GM12878 (cell line): ENCODE measurements around the gene MSH6. TPM values are rescaled to one million over a fixed set of nuclear protein-coding genes. Genes with fewer than 3 reads are reported as not detected.

Experiments
- ATAC-seq: fragments of 200-7000 bp; cut with Tn5 transposase; 3 replicates; pipeline ENCODE4 v1.9.1; 2020; ENCODE audit warnings: mild to moderate bottlenecking, moderate library complexity
- BruUV-seq: library from RNA; stranded (reverse); fragments of 400-500 nt; replicated peaks from 2 replicates; lab custom pipeline; 2021; lab: Mats Ljungman, UMichigan
- CTCF ChIA-PET: fragments of 300-600 bp; sonication (Branson Sonifier 250); formaldehyde crosslinking; extraction: SDS; loops from one replicate; lab custom pipeline; 2021; ENCODE audit warnings: inconsistent platforms; lab: Yijun Ruan, JAX
- POLR2A ChIA-PET: fragments of 350-600 bp; formaldehyde crosslinking; extraction: SDS; loops from one replicate; lab custom pipeline; 2021; ENCODE audit warnings: inconsistent platforms; lab: Charles Lee
- RAD21 ChIA-PET: fragments of 300-600 bp; sonication (Branson Sonifier 250); formaldehyde crosslinking; loops from one replicate; lab custom pipeline; 2023; ENCODE audit warnings: antibody characterized with exemption; ENCODE audit not compliant: unreplicated experiment; lab: Charles Lee
- SMC1A ChIA-PET: fragments of 300-600 bp; sonication (Branson Sonifier 250); formaldehyde crosslinking; loops from one replicate; lab custom pipeline; 2023; ENCODE audit not compliant: unreplicated experiment, uncharacterized antibody; lab: Charles Lee
- DNase-seq: peaks from one replicate; pipeline ENCODE4 v3.0.0-alpha.2; 2011; ENCODE audit warnings: low read depth, low spot score
- FAIRE-seq: peaks from 3 replicates; lab custom pipeline; 2011; peaks lifted over from hg19 to GRCh38; lab: Jason Lieb, UNC
- H2AFZ ChIP-seq: 2 replicates; pipeline ENCODE4 v1.6.0; 2011; ENCODE audit warnings: low read depth, low read length, control low read depth; ENCODE audit not compliant: control insufficient read depth
- H3K27ac ChIP-seq: 2 replicates; pipeline ENCODE4 v1.5.1; 2011; ENCODE audit warnings: control low read depth; ENCODE audit not compliant: control insufficient read depth, insufficient read depth
- H3K27me3 ChIP-seq, 2 experiments: replicated peaks in 1 of 2; 2 replicates each; pipeline versions ENCODE4 v1.6.0 to v1.6.1; 2011; ENCODE audit warnings: low read length in 1 of 2; ENCODE audit not compliant: control insufficient read depth in 2 of 2, insufficient read depth in 2 of 2
- H3K36me3 ChIP-seq, 2 experiments: 2 replicates each; pipeline ENCODE4 v1.5.1; 2011; ENCODE audit warnings: low read length in 1 of 2; ENCODE audit not compliant: control insufficient read depth in 2 of 2, insufficient read depth in 2 of 2
- H3K4me1 ChIP-seq: 2 replicates; pipeline ENCODE4 v1.6.1; 2011; ENCODE audit warnings: mild to moderate bottlenecking, low read length, moderate library complexity, mixed read lengths; ENCODE audit not compliant: control insufficient read depth, insufficient read depth
- H3K4me2 ChIP-seq: 2 replicates; pipeline ENCODE4 v1.6.0; 2011; ENCODE audit warnings: control low read depth; ENCODE audit not compliant: control insufficient read depth, insufficient read depth
- H3K4me3 ChIP-seq: fragments of 200-600 bp; sonication (generic); 2 replicates; pipeline ENCODE4 v1.5.1; 2016
- H3K79me2 ChIP-seq: 2 replicates; pipeline ENCODE4 v1.6.0; 2011; ENCODE audit warnings: low read length; ENCODE audit not compliant: control insufficient read depth, insufficient read depth
- H3K9ac ChIP-seq: 2 replicates; pipeline ENCODE4 v1.8.0; 2011; ENCODE audit warnings: low read length, control low read depth, mixed read lengths; ENCODE audit not compliant: control insufficient read depth, insufficient read depth
- H3K9me3 ChIP-seq: replicated peaks from 3 replicates; pipeline ENCODE4 v1.5.1; 2011; ENCODE audit warnings: mild to moderate bottlenecking, low read length; ENCODE audit not compliant: control insufficient read depth, insufficient read depth
- H4K20me1 ChIP-seq: 2 replicates; pipeline ENCODE4 v1.6.0; 2011; ENCODE audit not compliant: control insufficient read depth, insufficient read depth
- ATF7 ChIP-seq: fragments of 450-650 bp; IDR thresholded peaks from 2 replicates; pipeline ENCODE4 v1.6.1; 2016; ENCODE audit warnings: low read depth, mild to moderate bottlenecking
- CBX3 ChIP-seq: fragments of 200-600 bp; sonication (generic); IDR thresholded peaks from 2 replicates; pipeline ENCODE4 v1.6.1; 2016; ENCODE audit warnings: low read depth, borderline replicate concordance
- E2F4 ChIP-seq: IDR thresholded peaks from 2 replicates; pipeline ENCODE4 v1.6.1; 2012; ENCODE audit warnings: low read depth, low read length, improper control_type of control experiment
- GATAD2B ChIP-seq: fragments of 450-650 bp; conservative IDR thresholded peaks from 2 replicates; pipeline ENCODE4 v1.6.1; 2017; ENCODE audit warnings: low read depth, mild to moderate bottlenecking, moderate library complexity
- HSF1 ChIP-seq: fragments of 150-350 bp; IDR thresholded peaks from 2 replicates; pipeline ENCODE4 v1.6.1; 2014; ENCODE audit warnings: mild to moderate bottlenecking, low read depth, low read length
- MXI1 ChIP-seq: fragments of 150-350 bp; IDR thresholded peaks from 2 replicates; pipeline ENCODE4 v1.6.1; 2011; ENCODE audit warnings: low read depth, mild to moderate bottlenecking, inconsistent platforms, low read length, improper control_type of control experiment
- NFIC ChIP-seq: IDR thresholded peaks from 2 replicates; pipeline ENCODE4 v1.6.1; 2012; ENCODE audit warnings: low read depth, mild to moderate bottlenecking, inconsistent platforms, low read length, moderate library complexity
- POU2F2 ChIP-seq: IDR thresholded peaks from 3 replicates; pipeline ENCODE4 v1.6.1; 2011; ENCODE audit warnings: low read depth, mild to moderate bottlenecking, low read length, borderline replicate concordance
- SMC3 ChIP-seq: IDR thresholded peaks from 2 replicates; pipeline ENCODE4 v1.6.1; 2011; ENCODE audit warnings: low read length, improper control_type of control experiment, borderline replicate concordance
- STAT1 ChIP-seq: fragments of 450-650 bp; conservative IDR thresholded peaks from 2 replicates; pipeline ENCODE4 v1.6.1; 2014; ENCODE audit warnings: antibody characterized with exemption, mild to moderate bottlenecking
- SUZ12 ChIP-seq: fragments of 200-600 bp; sonication (generic); IDR thresholded peaks from one replicate; pipeline ENCODE4 v1.6.1; 2018; ENCODE audit warnings: antibody characterized with exemption, mild to moderate bottlenecking; ENCODE audit not compliant: unreplicated experiment
- TBL1XR1 ChIP-seq: IDR thresholded peaks from 2 replicates; pipeline ENCODE4 v1.6.1; 2012; ENCODE audit warnings: low read depth, low read length, improper control_type of control experiment
- ZBED1 ChIP-seq: IDR thresholded peaks from 2 replicates; pipeline ENCODE4 v1.6.1; 2016; ENCODE audit warnings: borderline replicate concordance
- WGBS: methylation state at CpG from one replicate; pipeline ENCODE4 v1.1.6; 2016; ENCODE audit warnings: low lambda C conversion rate; ENCODE audit not compliant: insufficient replicate concordance, insufficient coverage; ENCODE audit errors: missing lambda C conversion rate; 5-methylcytosine and 5-hydroxymethylcytosine counted together
- in situ Hi-C: fragments of 300-500 bp; cut with MboI; formaldehyde crosslinking; loops from 9 replicates; pipeline ENCODE4 v1.14.3; 2018; ENCODE audit warnings: mixed read lengths
- intact Hi-C: fragments of 100-400 bp; cut with micrococcal nuclease; formaldehyde crosslinking; loops from one replicate; pipeline ENCODE4 v1.14.2; 2022; ENCODE audit not compliant: unreplicated experiment
- polyA plus RNA-seq, 11 experiments: library from polyadenylated mRNA; depleted of rRNA in 4 of 11; unstranded in 6 of 11; stranded (reverse) in 5 of 11; fragments of >200 nt; fragmentation: Nextera tagmentation in 4 of 11; fragmentation: Illumina TruSeq in 1 of 11; extraction: Ambion mirVana in 4 of 11; extraction: Trizol in 1 of 11; gene quantifications; 1 replicate in 1 of 11; 2 replicates in 10 of 11; pipeline versions ENCODE4 v1.2.1 to v1.2.3, GENCODE V29; 2011 to 2016; ENCODE audit warnings: inconsistent platforms in 2 of 11, missing spikeins in 2 of 11, low read depth in 1 of 11
- total RNA-seq, 4 experiments: library from RNA; depleted of rRNA in 3 of 4; stranded (reverse); fragments of >200 nt in 3 of 4; fragmentation: Illumina TruSeq in 1 of 4; extraction: Trizol in 1 of 4; gene quantifications; 2 replicates each; pipeline versions ENCODE4 v1.2.1 to v1.2.3, GENCODE V29; 2013 to 2021
- TF ChIP-seq, protein P1 (sequence below): IDR thresholded peaks from 2 replicates; pipeline ENCODE4 v1.6.1; 2012; ENCODE audit warnings: low read depth, low read length, improper control_type of control experiment

Gene MSH6
- total and polyA plus RNA-seq, 10 of the 15 experiments (the other 5 are each of a cell fraction or from before 2014, with no cell fraction given), result 12.4 to 108 (median 67.4) TPM

DNA sequence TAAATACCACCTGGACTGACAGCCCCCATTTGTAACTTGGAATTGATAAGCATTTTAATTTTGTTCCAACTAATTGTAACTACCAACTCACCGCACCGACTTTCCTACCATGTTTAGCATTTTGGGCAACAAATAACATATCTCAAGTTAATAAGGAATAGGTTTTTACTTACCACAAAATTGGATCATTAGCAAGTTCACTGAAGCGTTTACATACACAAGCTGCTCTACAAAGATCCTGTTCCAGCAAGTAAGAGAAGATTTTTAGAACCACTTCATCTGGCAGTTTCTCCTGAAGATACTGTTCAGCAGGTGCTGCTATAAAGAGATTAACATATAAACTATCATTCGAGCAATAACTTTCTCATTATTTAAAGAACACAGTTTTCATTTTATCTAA is 55.7 kb downstream of the MSH6 start (continued):
- TF ChIP-seq HSF1 (no peak), CBX3 (no peak), E2F4 (no peak), GATAD2B (no peak), NFIC (no peak)
- TF ChIP-seq, protein P1, sequence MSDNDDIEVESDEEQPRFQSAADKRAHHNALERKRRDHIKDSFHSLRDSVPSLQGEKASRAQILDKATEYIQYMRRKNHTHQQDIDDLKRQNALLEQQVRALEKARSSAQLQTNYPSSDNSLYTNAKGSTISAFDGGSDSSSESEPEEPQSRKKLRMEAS, result no peak

DNA sequence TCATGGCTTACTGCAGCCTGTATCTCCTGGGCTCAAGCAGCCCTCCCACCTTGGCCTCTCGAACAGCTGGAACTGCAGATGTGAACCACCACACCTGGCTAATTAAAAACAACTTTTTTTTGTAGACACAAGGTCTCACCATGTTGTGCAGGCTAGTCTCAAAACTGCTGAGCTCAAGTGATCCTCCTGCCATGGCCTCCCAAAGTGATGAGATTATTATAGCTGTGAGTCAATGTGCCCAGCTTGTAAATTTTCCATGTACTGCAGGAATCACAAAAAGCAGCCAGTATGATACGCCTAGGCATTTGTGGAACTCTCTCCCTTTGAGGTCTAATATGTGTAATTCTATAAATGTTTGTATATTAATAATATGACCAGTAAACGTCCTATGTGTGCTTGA is 59.9 kb downstream of the MSH6 start:
- Histone ChIP-seq H3K79me2 (peaks cover 22% of the 10 kb centered on the region), H3K4me3 (no peak overlapping the region), H3K9me3 (no peaks in the 10 kb centered on the region), H3K27ac (no peak overlapping the region), H3K27me3 (no peaks in the 10 kb centered on the region), H3K4me2 (no peak overlapping the region), H4K20me1 (no peaks in the 10 kb centered on the region), H2AFZ (no peak overlapping the region), H3K9ac (no peak overlapping the region), H3K4me1 (no peaks in the 10 kb centered on the region), H3K36me3 (peaks cover 0 to 11% of the 10 kb centered on the region in 2 experiments; a peak in 3 of 4 replicates)
- ATAC-seq, result no peak
- no peak for FAIRE-seq
- in situ Hi-C loops, result no loop called here
- no peak for DNase-seq
- BruUV-seq, result no TSS peak
- SMC1A ChIA-PET, result interaction anchor here (0.7 to 1.5 kb wide), 7 partner anchors 8 to 290 kb away, joined by 3 to 6 read pairs (median 3); no protein-coding TSS in a partner anchor
- no peak for TF ChIP-seq POU2F2
- TF ChIP-seq SMC3, result no peak
- TF ChIP-seq ZBED1, result no peak
- no peak for TF ChIP-seq MXI1
- TF ChIP-seq STAT1, result no peak
- no peak for TF ChIP-seq SUZ12
- TF ChIP-seq TBL1XR1, result no peak
- no peak for TF ChIP-seq ATF7
- RAD21 ChIA-PET, result interaction anchor here (0.6 to 1.2 kb wide), 3 partner anchors 10 to 536 kb away, joined by 3 read pairs; partner anchors contain the start of gene FBXO11
- CTCF ChIA-PET, result interaction anchor here (0.6 to 2.7 kb wide), 5 partner anchors 8 to 1469 kb away, joined by 3 to 17 read pairs (median 4); no protein-coding TSS in a partner anchor
- 76% methylated on average over 3 of the region's 3 CpGs for WGBS
- POLR2A ChIA-PET, result interaction anchor here (0.7 kb wide), 2 partner anchors 15 to 554 kb away, joined by 3 to 4 read pairs; no protein-coding TSS in a partner anchor
- intact Hi-C loops, result no loop called here
